Measurements from ENCODE around the gene CDC14A.

CDC14A gene

DNA sequence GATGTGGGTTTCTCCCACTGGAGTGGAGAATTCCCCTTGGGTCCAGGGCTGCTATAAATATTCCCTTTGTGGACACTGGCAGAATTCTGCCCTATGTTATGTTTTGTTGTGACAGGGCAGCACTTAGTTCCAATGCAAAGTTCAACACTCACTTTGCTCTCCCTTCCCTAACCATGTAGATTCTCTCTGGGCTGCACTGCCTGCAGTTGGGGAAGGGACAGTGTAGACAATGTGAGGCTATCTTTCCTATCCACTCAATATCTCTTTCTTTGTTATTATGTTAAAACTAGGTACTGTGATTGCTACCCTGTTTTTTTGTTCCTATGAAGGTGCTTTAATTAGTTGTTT lies 205.3 kb downstream of the CDC14A start:
- H3K4me1 ChIP-seq, result no peaks in the 10 kb centered on the region
- no peaks in the 10 kb centered on the region for H3K36me3 ChIP-seq
- peaks cover 2% of the 10 kb centered on the region; the same call in 1 of the 2 replicates for H3K27me3 ChIP-seq
- no peak for TF ChIP-seq CTCF (IDR thresholded peaks at IDR 0.05; ENCODE audit: low read depth, low read length)
- no peak overlapping the region for H3K4me3 ChIP-seq (ENCODE audit: low read depth, low read length)
- H3K9me3 ChIP-seq, result no peaks in the 10 kb centered on the region
- no peak for DNase-seq

- no peak for TF ChIP-seq CTCF (IDR thresholded peaks at IDR 0.05; ENCODE audit: low read depth, low read length)
- no peaks in the 10 kb centered on the region for H3K4me1 ChIP-seq
- H3K36me3 ChIP-seq, result no peaks in the 10 kb centered on the region
- no peak overlapping the region for H3K4me3 ChIP-seq (ENCODE audit: low read depth, low read length)
- peaks cover 4% of the 10 kb centered on the region; the same call in 1 of the 2 replicates for H3K27me3 ChIP-seq
- H3K9me3 ChIP-seq, result no peaks in the 10 kb centered on the region
- no peak for DNase-seq
These were observed 213.2 kb downstream of the CDC14A start for GRCh38 chr1:100565533-100565932.

DNA sequence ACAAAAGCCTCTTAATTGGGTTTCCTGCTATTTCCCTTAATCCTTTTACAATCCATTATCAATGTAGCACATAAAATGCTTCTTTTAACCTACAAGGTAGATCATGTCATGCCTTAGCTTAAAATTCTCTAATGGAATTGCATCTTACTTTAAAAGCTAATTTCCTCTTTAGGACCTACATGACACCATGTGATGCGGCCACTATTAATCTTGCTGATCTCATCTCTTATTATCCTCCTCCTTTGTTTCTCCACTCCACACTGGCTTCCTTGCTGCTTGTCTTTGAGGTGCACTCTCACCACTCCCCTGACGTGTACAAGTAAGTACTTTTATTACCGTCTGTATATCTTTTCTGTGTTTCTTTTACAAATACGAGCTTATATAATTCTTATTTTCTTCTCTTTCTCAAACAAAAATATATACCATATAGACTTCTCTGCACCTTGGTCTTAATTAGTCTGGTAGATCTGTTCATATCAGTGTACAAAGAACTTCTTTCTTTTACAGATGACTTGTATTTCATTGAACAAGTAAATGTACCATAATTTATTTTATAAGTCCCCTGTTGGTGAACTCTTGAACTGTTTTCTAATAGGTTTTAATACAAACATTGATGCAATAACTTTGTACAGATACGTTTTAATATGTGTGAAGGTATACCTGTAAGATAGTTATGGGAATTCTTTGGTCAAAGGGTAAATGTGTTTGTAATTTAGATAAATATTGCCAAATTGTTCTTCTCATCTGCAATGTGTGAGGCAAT lies 213.8 kb downstream of the CDC14A start:
- no peak for TF ChIP-seq CTCF (IDR thresholded peaks at IDR 0.05; ENCODE audit: low read depth, low read length)
- Histone ChIP-seq H3K9me3 (no peaks in the 10 kb centered on the region), H3K27me3 (peaks cover 4% of the 10 kb centered on the region; the same call in 1 of the 2 replicates), H3K36me3 (no peaks in the 10 kb centered on the region), H3K4me1 (no peaks in the 10 kb centered on the region), H3K4me3 (ENCODE audit: low read depth, low read length) (no peak overlapping the region)
- no peak for DNase-seq

DNA sequence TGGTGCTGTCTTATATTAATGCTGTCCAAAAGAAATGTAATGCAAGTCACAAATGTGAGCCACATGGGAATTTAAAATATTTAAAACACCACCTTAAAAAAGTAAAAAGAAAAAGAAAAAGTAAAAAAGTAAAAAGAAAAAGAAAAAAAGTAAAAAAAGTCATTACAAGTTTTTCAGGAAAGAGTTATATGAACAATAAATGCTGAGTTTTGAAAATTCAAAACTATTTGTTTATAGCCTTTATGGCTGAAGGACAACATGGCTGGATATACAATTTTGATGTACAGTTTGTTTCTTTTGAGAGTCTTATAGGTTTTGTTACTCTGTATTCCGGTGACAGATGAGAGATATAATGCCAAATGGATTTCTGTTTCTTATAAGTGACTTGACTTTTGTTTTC lies 214.8 kb downstream of the CDC14A start:
- Histone ChIP-seq H3K4me1 (no peaks in the 10 kb centered on the region), H3K36me3 (no peaks in the 10 kb centered on the region), H3K27me3 (peaks cover 4% of the 10 kb centered on the region; the same call in 1 of the 2 replicates), H3K9me3 (no peaks in the 10 kb centered on the region), H3K4me3 (ENCODE audit: low read depth, low read length) (no peak overlapping the region)
- DNase-seq, result no peak
- TF ChIP-seq CTCF (IDR thresholded peaks at IDR 0.05; ENCODE audit: low read depth, low read length), result no peak

All from BE2C (cell line).